Right ventricle myocardium inferior (tissue), 1 donor: ENCODE results near the gene GNAI2. TPM values are rescaled to one million over a fixed set of nuclear protein-coding genes. Genes with fewer than 3 reads are reported as not detected.
A peak's percentile ranks its signal among the peaks of the same experiment; 100 is the strongest.

ENCODE experiments used
- ATAC-seq: fragments of 200-7000 bp; cut with Tn5 transposase; one replicate; pipeline ENCODE4 v1.9.1; 2020; ENCODE audit warnings: mild to moderate bottlenecking, moderate library complexity
- DNase-seq: peaks from one replicate; pipeline ENCODE4 v3.0.0; 2021; ENCODE audit errors: missing footprints
- intact Hi-C: fragments of 100-400 bp; cut with DNase I; formaldehyde crosslinking; loops from one replicate; pipeline ENCODE4 v1.11.0; 2022
- total RNA-seq: library from RNA; stranded (reverse); fragmentation: NEBNext Ultra II Directional; extraction: Animal tissue kit (Norgen Biotek cat#: 25700); gene quantifications from one replicate; pipeline ENCODE4 v1.2.1, GENCODE V29; 2021
- donor health status: DM: no; HTN: yes; CAD: no; lungs with severe emphysema.

The GNAI2 gene
- total RNA-seq, 1 donor from 2014 or later: 153 TPM

- ATAC-seq: no peak
- intact Hi-C loops: loop anchor here (5.0 kb wide), 1 partner anchor 564 kb away; the partner anchor contains the start of gene GMPPB
Measured at GRCh38 chr3:50286322-50287227, 50.6 kb downstream of the GNAI2 start.

DNA sequence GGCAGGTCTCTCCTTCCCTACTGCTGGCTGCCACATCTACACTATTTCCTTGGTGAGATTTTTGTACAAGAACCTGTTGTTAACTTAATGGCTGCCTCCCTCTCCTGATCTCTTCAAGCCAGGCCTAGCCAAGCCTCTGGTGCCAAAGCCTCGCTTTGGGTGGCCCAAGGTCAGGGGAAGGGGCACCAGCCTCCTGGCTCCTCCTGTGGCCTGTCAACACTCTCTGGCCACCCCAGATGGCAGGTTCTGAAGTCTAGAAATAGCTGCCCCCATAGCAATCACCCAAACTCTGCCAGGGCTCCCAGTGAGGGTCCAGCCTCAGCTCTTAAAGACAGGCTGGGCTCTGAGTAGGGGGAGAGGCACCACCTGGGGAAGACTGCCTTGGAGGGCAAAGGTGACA lies 51.3 kb downstream of the GNAI2 start:
- intact Hi-C loops: loop anchor here (5.0 kb wide), 1 partner anchor 565 kb away; the partner anchor contains the start of gene GMPPB
- peak; percentile 83 for DNase-seq
- peak; percentile 68 for ATAC-seq

More at GRCh38 chr3:50286322-50287227, 50.6 kb downstream of the GNAI2 start:
- DNase-seq: no peak

GRCh38 chr3:50288387-50289007 lies 52.5 kb downstream of the GNAI2 start:
- intact Hi-C loops: loop anchor here (5.0 kb wide), 1 partner anchor 566 kb away; the partner anchor contains the start of gene GMPPB
- DNase-seq (no peak), ATAC-seq (no peak)

- intact Hi-C loops: loop anchor here (5.0 kb wide), 1 partner anchor 567 kb away; the partner anchor contains the start of gene GMPPB
- ATAC-seq (no peak), DNase-seq (no peak)
Measured at GRCh38 chr3:50289130-50289529, 53.1 kb downstream of the GNAI2 start.

GRCh38 chr3:50290161-50290641 lies 54.2 kb downstream of the GNAI2 start:
- intact Hi-C loops: no loop called here
- DNase-seq (no peak), ATAC-seq (no peak)

DNA sequence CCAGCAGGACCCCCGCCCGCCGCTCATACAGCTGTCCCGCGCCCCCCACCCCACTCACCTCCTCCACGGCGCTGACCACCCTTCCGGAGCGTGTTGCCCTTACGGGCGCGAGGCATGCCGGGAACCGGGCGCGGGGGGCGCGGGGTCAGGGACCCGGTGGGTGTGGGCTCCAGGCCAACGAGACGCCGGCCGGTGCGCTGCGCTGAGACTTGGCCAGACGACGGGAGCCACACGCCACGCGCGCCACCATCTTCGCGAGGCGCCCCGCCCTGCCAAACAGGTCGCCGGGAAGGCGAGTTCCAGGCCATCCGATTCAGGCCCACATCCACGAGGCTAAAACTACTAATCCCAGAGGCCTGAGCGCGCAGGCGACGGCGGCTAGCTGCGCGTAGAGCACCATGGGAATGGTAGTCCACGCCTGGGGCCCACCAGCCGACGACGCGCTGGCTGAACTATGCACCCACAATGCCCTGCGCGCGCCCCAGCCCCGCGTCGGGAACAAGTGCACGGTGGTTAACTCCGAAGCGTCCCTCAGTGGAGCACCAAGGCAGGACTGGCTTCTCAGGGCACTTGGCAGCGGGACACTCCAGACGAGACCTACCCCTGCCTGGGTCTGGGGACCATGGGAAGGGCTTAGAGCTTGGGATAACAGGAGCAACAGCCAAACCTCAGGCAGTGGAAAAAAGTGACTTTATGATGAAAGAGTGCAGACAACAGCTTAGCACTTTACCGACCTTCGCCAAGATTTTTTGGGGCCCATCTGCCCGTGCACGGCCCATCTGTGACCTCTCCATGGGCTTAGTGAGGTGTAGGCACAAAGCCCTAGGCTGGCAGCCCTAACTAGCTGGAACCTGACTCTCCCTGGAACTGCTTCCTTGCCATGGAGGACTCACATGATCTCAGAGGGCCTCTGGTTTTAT lies 56.4 kb downstream of the GNAI2 start, which contains the start of gene IFRD2:
Gene IFRD2, minus strand, starts transcription at position 271 of the 920 bp plus-strand sequence. Its CDS starts 155 bp downstream, at position 116.
- intact Hi-C loops: no loop called here
- peak; percentile 100 for DNase-seq
- peak; percentile 97 for ATAC-seq

DNA sequence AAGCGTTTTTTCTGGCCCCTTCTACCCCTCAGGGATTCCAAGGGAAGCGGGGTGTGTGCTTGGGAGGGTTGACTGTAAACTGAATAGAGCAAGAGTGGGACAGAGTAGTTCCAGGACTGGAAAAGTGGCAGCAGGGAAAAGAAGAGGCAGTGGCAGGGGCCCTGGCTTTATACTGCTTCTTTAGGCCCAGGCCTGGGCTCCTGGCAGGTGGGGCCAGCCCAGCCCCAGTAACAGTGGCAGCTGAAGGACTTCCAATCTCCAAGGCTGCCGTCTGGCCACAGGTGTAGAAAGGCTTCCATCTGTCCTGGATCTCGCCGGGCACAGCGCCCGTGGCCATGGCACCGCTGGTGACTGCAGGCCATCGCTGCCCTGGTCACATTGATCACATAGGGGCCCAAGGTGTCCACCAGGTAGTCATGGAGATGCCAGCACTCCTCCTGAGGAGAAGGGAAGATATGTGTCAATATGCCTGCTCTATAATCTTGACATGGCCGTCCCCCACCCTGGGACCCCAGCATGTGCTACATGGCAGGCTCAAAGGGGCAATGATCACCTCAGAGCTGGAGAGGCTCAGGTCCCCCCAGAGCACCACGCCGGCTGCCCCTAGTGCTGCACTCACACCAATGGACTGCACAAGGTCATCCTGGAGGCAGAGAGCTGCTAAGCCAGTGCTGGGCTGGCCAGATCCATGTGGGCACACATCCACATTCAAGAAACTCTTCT lies 57.2 kb downstream of the GNAI2 start:
- intact Hi-C loops: no loop called here
- ATAC-seq: no peak
- DNase-seq: no peak

- no peak for ATAC-seq
- intact Hi-C loops: no loop called here
- no peak for DNase-seq
Measured at GRCh38 chr3:50294089-50294488, 58.1 kb downstream of the GNAI2 start.

- ATAC-seq (no peak), DNase-seq (no peak)
- intact Hi-C loops: no loop called here
Measured at GRCh38 chr3:50294492-50295403, 58.7 kb downstream of the GNAI2 start.

- ATAC-seq: no peak
- intact Hi-C loops: no loop called here
- DNase-seq: no peak
Measured at GRCh38 chr3:50295553-50296431, 59.8 kb downstream of the GNAI2 start.

DNA sequence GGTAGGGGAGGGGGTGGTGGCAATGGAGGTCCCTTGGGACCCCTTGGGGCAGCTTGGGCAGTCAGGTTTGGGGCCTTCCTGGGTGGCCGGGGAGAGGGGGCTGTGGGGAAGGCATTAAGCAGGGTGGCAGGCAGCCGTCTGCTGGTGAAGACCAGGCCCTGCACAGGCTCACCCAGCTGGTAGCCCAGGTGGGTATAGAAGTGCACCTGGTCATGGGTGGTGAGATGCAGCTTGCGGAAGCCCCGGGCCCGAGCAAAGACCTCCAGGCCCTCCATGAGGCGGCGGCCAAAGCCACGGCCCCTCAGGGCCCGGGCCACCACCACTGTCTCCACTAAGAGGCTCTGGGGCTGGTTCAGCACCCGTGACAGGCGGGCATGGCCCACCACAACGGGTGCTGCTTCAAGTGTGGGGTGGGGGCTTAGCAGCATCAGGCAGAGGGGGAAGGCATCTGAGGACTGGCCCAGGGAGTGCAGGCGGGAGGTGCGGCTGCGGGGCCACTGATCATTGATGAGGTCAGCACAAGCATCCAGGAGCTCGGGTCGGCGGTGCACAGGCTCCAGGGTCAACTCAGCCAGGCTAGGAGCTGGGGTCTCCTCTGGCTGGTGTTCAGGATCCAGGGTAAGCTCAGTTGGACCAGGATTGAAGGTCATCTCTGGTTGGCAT lies 60.8 kb downstream of the GNAI2 start:
- ATAC-seq: no peak
- DNase-seq: no peak
- intact Hi-C loops: no loop called here

DNA sequence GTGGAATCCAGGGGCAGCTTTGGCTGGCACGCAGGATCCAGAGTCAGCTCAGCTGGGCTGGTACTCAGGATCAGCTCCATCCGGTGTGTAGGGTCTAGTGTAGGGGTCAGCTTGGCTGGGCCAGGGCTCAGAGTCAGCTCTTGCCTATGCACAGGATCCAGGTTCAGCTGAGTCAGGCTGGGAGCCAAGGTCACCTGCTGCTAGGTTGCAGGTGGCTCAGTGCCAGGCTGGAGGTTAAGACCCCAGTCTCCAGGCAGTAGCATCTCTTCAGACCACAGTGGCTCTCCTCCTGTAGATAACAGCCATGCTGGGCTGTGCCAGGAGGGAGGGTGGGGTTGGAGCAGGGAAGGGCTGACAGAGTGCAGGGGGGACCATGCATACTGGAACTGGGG lies 61.4 kb downstream of the GNAI2 start:
- ATAC-seq (no peak), DNase-seq (no peak)
- intact Hi-C loops: no loop called here

GRCh38 chr3:50297896-50298725 lies 62.1 kb downstream of the GNAI2 start:
- no peak for DNase-seq
- intact Hi-C loops: no loop called here
- no peak for ATAC-seq

DNA sequence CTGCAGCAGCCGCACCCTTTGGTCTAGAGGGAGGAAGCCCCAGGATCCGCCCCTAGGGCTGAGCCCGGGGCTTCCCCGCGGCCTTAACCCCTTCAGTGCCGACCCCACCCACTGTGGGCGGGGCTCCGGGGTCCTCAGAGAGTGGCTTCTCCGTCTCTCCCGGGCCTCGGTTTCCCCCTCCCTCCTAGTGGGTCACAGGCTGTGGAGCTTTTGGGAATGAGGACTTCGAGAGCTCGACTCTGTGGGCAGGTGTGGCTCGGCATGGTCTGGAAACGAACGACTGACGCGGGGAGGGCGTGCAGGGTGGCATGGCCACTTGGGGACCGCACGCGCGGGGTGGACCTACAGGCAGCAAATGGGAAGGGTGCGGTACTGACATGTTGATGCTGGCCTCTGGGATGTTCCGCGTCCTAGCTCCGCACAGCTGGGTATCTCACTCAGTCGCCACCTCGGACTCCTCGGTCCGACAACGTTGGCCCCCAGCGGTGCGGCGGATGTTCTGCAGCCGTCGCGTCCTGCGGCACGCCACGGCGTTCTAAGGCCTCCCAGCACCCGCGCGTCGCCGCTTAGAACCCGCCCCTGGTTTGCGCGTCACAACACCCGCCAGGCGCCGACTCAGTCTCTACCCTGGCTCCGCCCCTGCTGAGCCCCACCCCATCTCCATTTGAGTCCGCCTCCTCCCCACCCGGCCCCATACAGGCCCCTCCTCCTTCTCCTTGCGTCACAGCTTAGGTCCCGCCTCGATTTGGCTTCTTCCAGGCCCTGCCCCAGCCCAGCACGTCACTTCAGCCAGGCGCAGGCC lies 63.0 kb downstream of the GNAI2 start, which contains the start of the genes HYAL3 and NAA80:
Gene HYAL3, minus strand, starts transcription at position 570 of the 802 bp plus-strand sequence. CDS start 3,803 bp downstream, outside the sequence.
Gene NAA80, minus strand, starts transcription at position 570 of the 802 bp plus-strand sequence. CDS start 1,942 bp downstream, outside the sequence.
- ATAC-seq (peak; percentile 92), DNase-seq (peak; percentile 100)
- intact Hi-C loops: loop anchor here (1.0 kb wide), 1 partner anchor 22 kb away; no protein-coding TSS in a partner anchor
